ENCODE results near the gene ZNF609.

GRCh38 chr15:64698823-64699222, 238.4 kb downstream of the ZNF609 start:
- TF ChIP-seq POLR2AphosphoS5 (IDR thresholded peaks at IDR 0.05; ENCODE audit: borderline replicate concordance, low read depth, low read length) (no peak), EZH2 (IDR thresholded peaks at IDR 0.05) (no peak)

All from SK-N-MC (cell line).